MM.1S (cell line): ENCODE data around the gene HOOK2.
A peak's percentile ranks its signal among the peaks of the same experiment; 100 is the strongest.
"Not testable (repeated sequence)": the region's sequence is repeated elsewhere in the genome, so short reads cannot be mapped to it uniquely, and the experiment has no call there.

Experiments
- DNase-seq: peaks from one replicate; pipeline ENCODE4 v3.0.0-alpha.2; 2015
- H2AFZ ChIP-seq: fragments of 300-600 bp; sonication (generic); 2 replicates; pipeline ENCODE4 v1.6.0; 2016; ENCODE audit warnings: antibody characterized with exemption, low read length
- H3F3A ChIP-seq: fragments of 300-600 bp; sonication (generic); 2 replicates; pipeline ENCODE4 v1.6.1; 2016; ENCODE audit warnings: mild to moderate bottlenecking, antibody characterized with exemption, low read length, moderate library complexity, mixed read lengths; ENCODE audit not compliant: insufficient read depth
- H3K27ac ChIP-seq: fragments of 300-600 bp; sonication (generic); 2 replicates; pipeline ENCODE4 v1.5.1; 2016; ENCODE audit warnings: mild to moderate bottlenecking, low read length
- H3K27me3 ChIP-seq: fragments of 300-600 bp; sonication (generic); replicated peaks from 2 replicates; pipeline ENCODE4 v1.6.0; 2016; ENCODE audit warnings: low read length; ENCODE audit not compliant: insufficient read depth
- H3K36me3 ChIP-seq: fragments of 300-600 bp; sonication (generic); replicated peaks from 2 replicates; pipeline ENCODE4 v1.6.1; 2016; ENCODE audit warnings: mild to moderate bottlenecking, low read length, mixed read lengths; ENCODE audit not compliant: insufficient read depth
- H3K4me1 ChIP-seq: fragments of 300-600 bp; sonication (generic); 2 replicates; pipeline ENCODE4 v1.6.1; 2016; ENCODE audit warnings: low read length, mixed read lengths
- H3K4me2 ChIP-seq: fragments of 300-600 bp; sonication (generic); 2 replicates; pipeline ENCODE4 v1.6.0; 2016; ENCODE audit warnings: low read depth, low read length
- H3K4me3 ChIP-seq: fragments of 300-600 bp; sonication (generic); 2 replicates; pipeline ENCODE4 v1.5.1; 2016; ENCODE audit warnings: low read length, mixed read lengths
- H3K79me2 ChIP-seq: fragments of 300-600 bp; sonication (generic); 2 replicates; pipeline ENCODE4 v1.6.1; 2016; ENCODE audit warnings: mixed run types, low read length, mixed read lengths
- H3K9ac ChIP-seq: fragments of 300-600 bp; sonication (generic); 2 replicates; pipeline ENCODE4 v1.6.1; 2016; ENCODE audit warnings: low read length, mixed read lengths
- H3K9me2 ChIP-seq: fragments of 300-600 bp; sonication (generic); replicated peaks from 2 replicates; pipeline ENCODE4 v1.6.1; 2016; ENCODE audit warnings: mild to moderate bottlenecking, low read length, mixed read lengths; ENCODE audit not compliant: insufficient read depth
- H3K9me3 ChIP-seq: fragments of 300-600 bp; sonication (generic); replicated peaks from 2 replicates; pipeline ENCODE4 v1.6.1; 2016; ENCODE audit warnings: mild to moderate bottlenecking, low read length, mixed read lengths; ENCODE audit not compliant: insufficient read depth
- H4K20me1 ChIP-seq: fragments of 300-600 bp; sonication (generic); 2 replicates; pipeline ENCODE4 v1.6.1; 2016; ENCODE audit warnings: mild to moderate bottlenecking, low read length, moderate library complexity, mixed read lengths; ENCODE audit not compliant: insufficient read depth
- EZH2 ChIP-seq: fragments of 300-600 bp; sonication (generic); optimal IDR thresholded peaks from 2 replicates; pipeline ENCODE3; 2017; ENCODE audit warnings: low read depth, mild to moderate bottlenecking, antibody characterized with exemption, low read length, mixed read lengths
- EZH2phosphoT487 ChIP-seq: fragments of 300-600 bp; sonication (generic); IDR thresholded peaks from 2 replicates; pipeline ENCODE4 v1.6.1; 2018; ENCODE audit warnings: antibody characterized with exemption, low read length
- TF ChIP-seq, protein P1 (sequence below): fragments of 300-600 bp; sonication (generic); IDR thresholded peaks from 2 replicates; pipeline ENCODE4 v1.5.1; 2016; ENCODE audit warnings: antibody characterized with exemption, low read length, mixed read lengths

The HOOK2 gene, protein sequence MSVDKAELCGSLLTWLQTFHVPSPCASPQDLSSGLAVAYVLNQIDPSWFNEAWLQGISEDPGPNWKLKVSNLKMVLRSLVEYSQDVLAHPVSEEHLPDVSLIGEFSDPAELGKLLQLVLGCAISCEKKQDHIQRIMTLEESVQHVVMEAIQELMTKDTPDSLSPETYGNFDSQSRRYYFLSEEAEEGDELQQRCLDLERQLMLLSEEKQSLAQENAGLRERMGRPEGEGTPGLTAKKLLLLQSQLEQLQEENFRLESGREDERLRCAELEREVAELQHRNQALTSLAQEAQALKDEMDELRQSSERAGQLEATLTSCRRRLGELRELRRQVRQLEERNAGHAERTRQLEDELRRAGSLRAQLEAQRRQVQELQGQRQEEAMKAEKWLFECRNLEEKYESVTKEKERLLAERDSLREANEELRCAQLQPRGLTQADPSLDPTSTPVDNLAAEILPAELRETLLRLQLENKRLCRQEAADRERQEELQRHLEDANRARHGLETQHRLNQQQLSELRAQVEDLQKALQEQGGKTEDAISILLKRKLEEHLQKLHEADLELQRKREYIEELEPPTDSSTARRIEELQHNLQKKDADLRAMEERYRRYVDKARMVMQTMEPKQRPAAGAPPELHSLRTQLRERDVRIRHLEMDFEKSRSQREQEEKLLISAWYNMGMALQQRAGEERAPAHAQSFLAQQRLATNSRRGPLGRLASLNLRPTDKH

DNA sequence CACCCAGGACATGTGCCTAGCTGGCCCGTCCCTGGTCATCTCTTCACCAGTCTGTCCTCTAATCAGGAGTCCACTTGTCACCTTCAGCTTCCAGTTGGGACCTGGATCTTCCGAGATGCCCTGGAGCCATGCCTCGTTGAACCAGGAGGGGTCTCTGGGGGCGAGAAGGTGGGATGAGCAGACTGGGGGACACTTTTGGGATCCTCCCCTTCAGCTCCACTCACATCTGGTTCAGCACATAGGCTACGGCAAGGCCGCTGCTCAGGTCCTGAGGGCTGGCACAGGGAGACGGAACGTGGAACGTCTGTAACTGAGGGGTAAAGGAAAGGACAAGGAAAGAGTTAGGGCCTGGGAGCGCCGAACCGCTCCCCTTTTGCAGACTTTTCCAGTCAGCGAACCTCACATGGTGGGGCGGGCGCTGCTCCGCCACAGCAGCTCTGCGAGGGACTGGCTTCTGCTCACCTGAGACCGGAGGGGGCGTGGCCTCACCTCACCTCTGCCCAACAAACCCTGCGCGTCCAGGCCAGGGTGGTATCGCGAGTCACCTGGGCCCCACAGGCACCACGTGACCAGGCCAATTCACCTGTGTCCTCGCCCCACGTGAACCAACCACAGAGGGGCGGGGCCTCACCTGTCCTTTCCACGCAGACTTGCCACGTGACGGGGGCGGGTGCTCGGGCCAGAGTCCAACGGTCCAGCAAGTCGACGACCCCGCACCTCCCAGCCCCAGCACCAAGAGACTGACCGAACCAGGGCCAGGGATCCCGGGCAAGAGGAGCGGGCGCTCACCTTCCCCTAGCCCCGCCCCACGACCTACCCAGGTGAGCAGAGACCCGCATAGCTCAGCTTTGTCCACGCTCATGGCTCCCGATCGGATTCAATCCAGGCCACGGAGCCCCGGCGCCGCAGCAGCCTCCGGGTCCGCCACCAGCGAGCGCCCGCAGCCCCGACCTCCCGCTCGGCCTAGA is at the start of gene HOOK2:
Gene HOOK2, minus strand, starts transcription at position 965 of the 968 bp plus-strand sequence. Its CDS starts 103 bp downstream, at position 862.
- H3K4me3 ChIP-seq: peak within 1 kb of the TSS; percentile 91
- no peaks in the 10 kb centered on the region for H3K36me3 ChIP-seq
- peak within 1 kb of the TSS; percentile 43; the same call in 1 of the 2 replicates for H3K27ac ChIP-seq
- TF ChIP-seq, protein P1, sequence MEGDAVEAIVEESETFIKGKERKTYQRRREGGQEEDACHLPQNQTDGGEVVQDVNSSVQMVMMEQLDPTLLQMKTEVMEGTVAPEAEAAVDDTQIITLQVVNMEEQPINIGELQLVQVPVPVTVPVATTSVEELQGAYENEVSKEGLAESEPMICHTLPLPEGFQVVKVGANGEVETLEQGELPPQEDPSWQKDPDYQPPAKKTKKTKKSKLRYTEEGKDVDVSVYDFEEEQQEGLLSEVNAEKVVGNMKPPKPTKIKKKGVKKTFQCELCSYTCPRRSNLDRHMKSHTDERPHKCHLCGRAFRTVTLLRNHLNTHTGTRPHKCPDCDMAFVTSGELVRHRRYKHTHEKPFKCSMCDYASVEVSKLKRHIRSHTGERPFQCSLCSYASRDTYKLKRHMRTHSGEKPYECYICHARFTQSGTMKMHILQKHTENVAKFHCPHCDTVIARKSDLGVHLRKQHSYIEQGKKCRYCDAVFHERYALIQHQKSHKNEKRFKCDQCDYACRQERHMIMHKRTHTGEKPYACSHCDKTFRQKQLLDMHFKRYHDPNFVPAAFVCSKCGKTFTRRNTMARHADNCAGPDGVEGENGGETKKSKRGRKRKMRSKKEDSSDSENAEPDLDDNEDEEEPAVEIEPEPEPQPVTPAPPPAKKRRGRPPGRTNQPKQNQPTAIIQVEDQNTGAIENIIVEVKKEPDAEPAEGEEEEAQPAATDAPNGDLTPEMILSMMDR: no peak
- no peak for TF ChIP-seq EZH2
- no peak for TF ChIP-seq EZH2phosphoT487
- H3F3A ChIP-seq: peaks cover 6% of the 10 kb centered on the region; the same call in 1 of the 2 replicates
- peak within 1 kb of the TSS; percentile 84 for H3K9ac ChIP-seq
- peak; percentile 58 for DNase-seq
- no peaks in the 10 kb centered on the region for H3K9me3 ChIP-seq
- peak within 1 kb of the TSS; percentile 96 for H2AFZ ChIP-seq
- peak within 1 kb of the TSS; percentile 98 for H3K4me2 ChIP-seq
- peaks cover 23% of the 10 kb centered on the region for H3K4me1 ChIP-seq
- H3K9me2 ChIP-seq: no peaks in the 10 kb centered on the region
- H3K27me3 ChIP-seq: no peaks in the 10 kb centered on the region
- H3K79me2 ChIP-seq: no peaks in the 10 kb centered on the region
- H4K20me1 ChIP-seq: no peaks in the 10 kb centered on the region

DNA sequence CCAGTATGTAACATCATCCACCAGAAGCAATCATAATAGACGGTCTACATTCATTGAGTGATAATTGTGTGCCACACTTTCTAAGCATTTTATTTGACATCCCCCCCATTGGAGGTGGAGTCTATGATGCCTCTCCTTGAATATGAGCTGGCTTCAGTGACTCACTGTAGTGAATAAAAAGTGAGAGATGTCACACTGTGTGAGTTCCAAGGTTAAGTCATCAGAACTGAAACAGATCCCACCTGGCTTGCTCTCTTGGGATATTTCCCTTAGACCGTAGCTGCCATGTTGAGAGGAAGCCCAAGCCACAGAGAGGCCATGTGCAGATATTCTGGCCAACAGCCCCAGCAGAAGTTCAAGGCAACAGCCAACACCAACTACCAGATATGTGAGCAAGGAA is 46.4 kb upstream of the HOOK2 start:
- TF ChIP-seq, protein P1: no peak
- TF ChIP-seq EZH2phosphoT487 (no peak), EZH2 (no peak)
- Histone ChIP-seq H3K27ac (no peak overlapping the region), H3K9me3 (no peaks in the 10 kb centered on the region), H3K4me3 (no peak overlapping the region), H2AFZ (no peak overlapping the region), H3K4me1 (no peaks in the 10 kb centered on the region), H4K20me1 (no peaks in the 10 kb centered on the region), H3K9ac (no peak overlapping the region), H3K4me2 (no peak overlapping the region), H3K9me2 (no peaks in the 10 kb centered on the region), H3K27me3 (peaks cover 16% of the 10 kb centered on the region), H3K36me3 (no peaks in the 10 kb centered on the region), H3F3A (no peaks in the 10 kb centered on the region), H3K79me2 (no peaks in the 10 kb centered on the region)
- no peak for DNase-seq

- H3K4me2 ChIP-seq, H3K4me3 ChIP-seq, H3F3A ChIP-seq, DNase-seq, H2AFZ ChIP-seq, H3K4me1 ChIP-seq, H3K9me2 ChIP-seq, H3K79me2 ChIP-seq, H3K27me3 ChIP-seq, H3K27ac ChIP-seq, H4K20me1 ChIP-seq, H3K36me3 ChIP-seq, H3K9me3 ChIP-seq, H3K9ac ChIP-seq: not testable (repeated sequence)
Measured at GRCh38 chr19:12817810-12818209, 42.5 kb upstream of the HOOK2 start.

DNA sequence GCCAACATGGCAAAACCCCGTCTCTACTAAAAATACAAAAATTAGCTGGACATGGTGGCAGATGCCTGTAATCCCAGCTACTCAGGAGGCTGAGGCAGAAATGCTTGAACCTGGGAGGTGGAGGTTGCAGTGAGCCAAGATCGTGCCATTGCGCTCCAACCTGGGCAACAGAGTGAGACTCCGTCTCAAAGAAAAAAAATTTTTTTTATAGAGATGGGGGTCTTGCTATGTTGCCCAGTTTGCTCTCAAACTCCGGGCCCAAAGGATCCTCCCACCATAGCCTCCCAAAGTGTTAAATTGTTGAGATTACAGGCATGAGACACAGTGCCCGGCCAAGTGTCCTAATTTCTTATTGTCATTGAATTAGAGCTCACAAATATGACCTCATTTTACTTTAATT is 41.8 kb upstream of the HOOK2 start:
- not testable (repeated sequence) for DNase-seq, H3K36me3 ChIP-seq, H3K4me3 ChIP-seq, H2AFZ ChIP-seq, H3F3A ChIP-seq, H3K9ac ChIP-seq, H4K20me1 ChIP-seq, H3K4me1 ChIP-seq, H3K27me3 ChIP-seq, H3K79me2 ChIP-seq, H3K27ac ChIP-seq, H3K9me2 ChIP-seq, H3K9me3 ChIP-seq, H3K4me2 ChIP-seq
